ENCODE measurements around the gene DCLK2.

DNA sequence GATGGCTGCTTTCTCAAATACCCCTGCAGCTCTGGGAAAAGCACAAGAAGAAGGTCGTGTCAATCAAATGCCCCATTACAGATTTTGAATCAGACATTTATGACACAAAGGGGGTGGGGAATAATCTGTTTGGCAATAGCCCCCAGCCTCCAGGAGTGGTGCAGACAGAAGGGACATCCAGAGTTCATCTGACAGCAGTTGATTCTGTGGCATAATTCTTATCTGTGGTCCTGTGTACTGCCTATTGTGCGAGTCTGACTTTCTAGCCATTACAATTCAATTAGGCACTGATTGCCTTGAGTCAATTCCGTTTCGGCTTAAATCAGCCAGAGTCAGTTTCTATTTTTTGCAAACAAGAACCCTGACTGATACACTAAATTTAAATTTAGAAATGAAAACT is 28.6 kb upstream of the DCLK2 start:
- TF ChIP-seq USF2 (IDR thresholded peaks at IDR 0.05; ENCODE audit: low read depth, low read length) (no peak), MXI1 (IDR thresholded peaks at IDR 0.05; ENCODE audit: borderline replicate concordance, low read depth, low read length) (no peak), MAFK (IDR thresholded peaks at IDR 0.05; ENCODE audit: low read depth, low read length) (no peak), CTCF (conservative IDR thresholded peaks at IDR 0.05; ENCODE audit: low read depth, low read length) (no peak), CHD1 (IDR thresholded peaks at IDR 0.05; ENCODE audit: low read depth, low read length) (no peak), SMC3 (IDR thresholded peaks at IDR 0.05; ENCODE audit: low read depth, low read length) (no peak), RAD21 (IDR thresholded peaks at IDR 0.05; ENCODE audit: low read length) (no peak), CEBPB (IDR thresholded peaks at IDR 0.05; ENCODE audit: low read depth, low read length) (no peak)

Data from IMR-90 (cell line).